HG03521 (cell line): Measurements from ENCODE around the gene ZSCAN32.

Source experiments
- ATAC-seq: cut with Tn5 transposase; IDR thresholded peaks from one replicate; pipeline ENCODE4 v1.9.1; 2021; ENCODE audit warnings: mild to moderate bottlenecking, moderate library complexity; ENCODE audit not compliant: unreplicated experiment

ZSCAN32 gene

GRCh38 chr16:3400779-3401688 is at the start of gene ZSCAN32, which contains the start of gene ZNF174:
TSS of gene ZSCAN32 (minus strand) at chr16:3401004. CDS start at chr16:3397557, 3,447 bp downstream.
TSS of gene ZNF174 (plus strand) at chr16:3401215. CDS start at chr16:3402005, 790 bp downstream.
- ATAC-seq = peak; percentile 96

- ATAC-seq = peak; percentile 18
These were observed 43.2 kb upstream of the ZSCAN32 start for GRCh38 chr16:3444032-3444388.

- peak; percentile 93 for ATAC-seq
These were observed 42.6 kb upstream of the ZSCAN32 start, which contains the start of the genes NAA60 and ZNF597 for GRCh38 chr16:3443108-3444031. TSS of gene NAA60 (plus strand) at chr16:3443680. CDS start at chr16:3476228, 32,548 bp downstream. TSS of gene ZNF597 (minus strand) at chr16:3443504. CDS start at chr16:3443153, 351 bp downstream.

GRCh38 chr16:3439637-3440036 is 38.8 kb upstream of the ZSCAN32 start:
- no peak for ATAC-seq

- ATAC-seq = no peak
These were observed 33.6 kb upstream of the ZSCAN32 start for GRCh38 chr16:3434373-3434772.

- no peak for ATAC-seq
These were observed 31.0 kb upstream of the ZSCAN32 start for GRCh38 chr16:3431779-3432219.

- ATAC-seq = no peak
These were observed 13.1 kb upstream of the ZSCAN32 start for GRCh38 chr16:3413730-3414379.

- ATAC-seq = no peak
These were observed 7.9 kb upstream of the ZSCAN32 start for GRCh38 chr16:3408561-3409197.

- ATAC-seq = no peak
These were observed 1.1 kb upstream of the ZSCAN32 start for GRCh38 chr16:3401719-3402397.

GRCh38 chr16:3400446-3400778 is 392 bp downstream of the ZSCAN32 start:
- no peak for ATAC-seq

GRCh38 chr16:3389663-3390338 is 11.0 kb downstream of the ZSCAN32 start:
- no peak for ATAC-seq

- ATAC-seq = no peak
These were observed 12.5 kb downstream of the ZSCAN32 start for GRCh38 chr16:3388325-3388724.

- no peak for ATAC-seq
These were observed 17.8 kb downstream of the ZSCAN32 start for GRCh38 chr16:3383045-3383448.

- ATAC-seq = no peak
These were observed 22.9 kb downstream of the ZSCAN32 start for GRCh38 chr16:3377917-3378316.

- ATAC-seq = no peak
These were observed 25.1 kb downstream of the ZSCAN32 start for GRCh38 chr16:3375680-3376079.

- ATAC-seq = no peak
These were observed 31.7 kb downstream of the ZSCAN32 start for GRCh38 chr16:3369073-3369472.

GRCh38 chr16:3364774-3365427 is 35.9 kb downstream of the ZSCAN32 start:
- peak; percentile 69 for ATAC-seq

- ATAC-seq = no peak
These were observed 37.0 kb downstream of the ZSCAN32 start for GRCh38 chr16:3363793-3364192.

GRCh38 chr16:3362931-3363330 is 37.9 kb downstream of the ZSCAN32 start:
- ATAC-seq = no peak
